ENCODE results near the gene ABR. TPM values are rescaled to one million over a fixed set of nuclear protein-coding genes. Genes with fewer than 3 reads are reported as not detected.

The ABR gene
- total RNA-seq, 1 experiment from 2014 or later: 78.3 TPM

- POLR2A ChIA-PET: no interaction called here
- H3K9me3 Mint-ChIP-seq (ENCODE audit: unreplicated experiment): no peaks in the 10 kb centered on the region
- CTCF ChIA-PET: interaction anchor here (0.7 to 1.3 kb wide), 2 partner anchors 15 to 49 kb away, joined by 3 to 4 read pairs; no protein-coding TSS in a partner anchor
- no peaks in the 10 kb centered on the region for H3K36me3 Mint-ChIP-seq (ENCODE audit: insufficient read depth, unreplicated experiment)
- TF ChIP-seq CTCF (IDR thresholded peaks at IDR 0.05; ENCODE audit: insufficient read depth in 1 of 2, low read depth in 1 of 2, low read length in 1 of 2, severe bottlenecking in 1 of 2, unreplicated experiment in 1 of 2): no peak
- Histone ChIP-seq H3K9me3 (no peaks in the 10 kb centered on the region), H3K36me3 (ENCODE audit: control insufficient read depth, insufficient read depth, low read length) (no peaks in the 10 kb centered on the region), H3K27me3 (replicated peaks; ENCODE audit: control insufficient read depth, insufficient read depth, low read length) (no peaks in the 10 kb centered on the region), H3K4me1 (no peaks in the 10 kb centered on the region), H3K4me3 (ENCODE audit: low read depth, low read length) (no peak overlapping the region)
- BruUV-seq (replicated peaks): no TSS peak
- no peak overlapping the region for H3K27ac Mint-ChIP-seq (ENCODE audit: unreplicated experiment)
- intact Hi-C loops (cut with micrococcal nuclease; ENCODE audit: unreplicated experiment): no loop called here
- no peaks in the 10 kb centered on the region for H3K27me3 Mint-ChIP-seq (ENCODE audit: insufficient read depth, unreplicated experiment)
- no peak for DNase-seq
- no peak overlapping the region for H3K4me3 Mint-ChIP-seq (ENCODE audit: unreplicated experiment)
- H3K4me1 Mint-ChIP-seq (ENCODE audit: low read depth, unreplicated experiment): no peaks in the 10 kb centered on the region
Measured at GRCh38 chr17:1171953-1172352, 7.8 kb downstream of the ABR start.

GRCh38 chr17:1170739-1171138, 9.0 kb downstream of the ABR start:
- no peaks in the 10 kb centered on the region for H3K9me3 ChIP-seq
- BruUV-seq (replicated peaks): no TSS peak
- H3K36me3 ChIP-seq (ENCODE audit: control insufficient read depth, insufficient read depth, low read length): no peaks in the 10 kb centered on the region
- Mint-ChIP-seq H3K4me1 (ENCODE audit: low read depth, unreplicated experiment) (no peaks in the 10 kb centered on the region), H3K4me3 (ENCODE audit: unreplicated experiment) (no peak overlapping the region), H3K36me3 (ENCODE audit: insufficient read depth, unreplicated experiment) (no peaks in the 10 kb centered on the region), H3K27ac (ENCODE audit: unreplicated experiment) (no peak overlapping the region), H3K9me3 (ENCODE audit: unreplicated experiment) (no peaks in the 10 kb centered on the region), H3K27me3 (ENCODE audit: insufficient read depth, unreplicated experiment) (no peaks in the 10 kb centered on the region)
- CTCF ChIA-PET: no interaction called here
- POLR2A ChIA-PET: no interaction called here
- H3K27me3 ChIP-seq (replicated peaks; ENCODE audit: control insufficient read depth, insufficient read depth, low read length): no peaks in the 10 kb centered on the region
- no peak for TF ChIP-seq CTCF (IDR thresholded peaks at IDR 0.05; ENCODE audit: insufficient read depth in 1 of 2, low read depth in 1 of 2, low read length in 1 of 2, severe bottlenecking in 1 of 2, unreplicated experiment in 1 of 2)
- no peak overlapping the region for H3K4me3 ChIP-seq (ENCODE audit: low read depth, low read length)
- no peak for DNase-seq
- no peaks in the 10 kb centered on the region for H3K4me1 ChIP-seq
- intact Hi-C loops (cut with micrococcal nuclease; ENCODE audit: unreplicated experiment): no loop called here

- Mint-ChIP-seq H3K4me1 (ENCODE audit: low read depth, unreplicated experiment) (no peaks in the 10 kb centered on the region), H3K36me3 (ENCODE audit: insufficient read depth, unreplicated experiment) (no peaks in the 10 kb centered on the region), H3K9me3 (ENCODE audit: unreplicated experiment) (no peaks in the 10 kb centered on the region), H3K27ac (ENCODE audit: unreplicated experiment) (no peak overlapping the region), H3K27me3 (ENCODE audit: insufficient read depth, unreplicated experiment) (no peaks in the 10 kb centered on the region), H3K4me3 (ENCODE audit: unreplicated experiment) (no peak overlapping the region)
- CTCF ChIA-PET: no interaction called here
- intact Hi-C loops (cut with micrococcal nuclease; ENCODE audit: unreplicated experiment): no loop called here
- Histone ChIP-seq H3K27me3 (replicated peaks; ENCODE audit: control insufficient read depth, insufficient read depth, low read length) (no peaks in the 10 kb centered on the region), H3K4me1 (no peaks in the 10 kb centered on the region), H3K36me3 (ENCODE audit: control insufficient read depth, insufficient read depth, low read length) (no peaks in the 10 kb centered on the region), H3K9me3 (no peaks in the 10 kb centered on the region), H3K4me3 (ENCODE audit: low read depth, low read length) (no peak overlapping the region)
- DNase-seq: no peak
- TF ChIP-seq CTCF (IDR thresholded peaks at IDR 0.05; ENCODE audit: insufficient read depth in 1 of 2, low read depth in 1 of 2, low read length in 1 of 2, severe bottlenecking in 1 of 2, unreplicated experiment in 1 of 2): no peak
- POLR2A ChIA-PET: no interaction called here
- BruUV-seq (replicated peaks): no TSS peak
Measured at GRCh38 chr17:1169929-1170312, 9.9 kb downstream of the ABR start.

All from Caco-2 (cell line).